Measurements from ENCODE around the gene ENO2.

DNA sequence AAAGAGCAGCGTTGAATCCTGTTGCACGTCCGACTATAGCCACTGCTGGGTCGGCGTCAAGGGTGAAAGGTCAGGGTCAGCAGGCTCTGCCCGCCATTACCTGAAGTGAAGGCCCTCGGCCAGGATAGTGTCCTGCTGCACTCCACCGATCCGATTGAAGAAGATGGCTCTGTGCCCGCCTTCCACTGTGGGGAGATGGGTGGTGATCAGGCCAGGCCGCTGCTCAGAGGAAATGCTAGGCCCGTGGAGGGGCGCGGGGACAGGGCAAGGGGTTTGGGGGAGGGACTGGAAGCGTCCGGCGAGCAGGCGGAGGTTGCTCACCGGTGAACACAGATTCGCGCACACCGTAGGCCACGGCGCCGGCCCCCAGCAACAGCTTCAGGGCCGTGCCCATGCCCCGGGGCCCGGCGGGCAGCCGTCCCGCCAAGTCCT, 55.7 kb downstream of the ENO2 start:
- TF ChIP-seq, protein P1, sequence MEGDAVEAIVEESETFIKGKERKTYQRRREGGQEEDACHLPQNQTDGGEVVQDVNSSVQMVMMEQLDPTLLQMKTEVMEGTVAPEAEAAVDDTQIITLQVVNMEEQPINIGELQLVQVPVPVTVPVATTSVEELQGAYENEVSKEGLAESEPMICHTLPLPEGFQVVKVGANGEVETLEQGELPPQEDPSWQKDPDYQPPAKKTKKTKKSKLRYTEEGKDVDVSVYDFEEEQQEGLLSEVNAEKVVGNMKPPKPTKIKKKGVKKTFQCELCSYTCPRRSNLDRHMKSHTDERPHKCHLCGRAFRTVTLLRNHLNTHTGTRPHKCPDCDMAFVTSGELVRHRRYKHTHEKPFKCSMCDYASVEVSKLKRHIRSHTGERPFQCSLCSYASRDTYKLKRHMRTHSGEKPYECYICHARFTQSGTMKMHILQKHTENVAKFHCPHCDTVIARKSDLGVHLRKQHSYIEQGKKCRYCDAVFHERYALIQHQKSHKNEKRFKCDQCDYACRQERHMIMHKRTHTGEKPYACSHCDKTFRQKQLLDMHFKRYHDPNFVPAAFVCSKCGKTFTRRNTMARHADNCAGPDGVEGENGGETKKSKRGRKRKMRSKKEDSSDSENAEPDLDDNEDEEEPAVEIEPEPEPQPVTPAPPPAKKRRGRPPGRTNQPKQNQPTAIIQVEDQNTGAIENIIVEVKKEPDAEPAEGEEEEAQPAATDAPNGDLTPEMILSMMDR (conservative IDR thresholded peaks at IDR 0.05; ENCODE audit: low read depth, low read length) = no peak
- TF ChIP-seq EZH2 (IDR thresholded peaks at IDR 0.05; ENCODE audit: borderline replicate concordance, low read depth, low read length, poor library complexity, severe bottlenecking) = no peak

All from A673 (cell line).